CD4-positive, CD25-positive, alpha-beta regulatory T cell (primary cell): ENCODE data around the gene IDI2. TPM values are rescaled to one million over a fixed set of nuclear protein-coding genes. Genes with fewer than 3 reads are reported as not detected.
"Not testable (repeated sequence)": the region's sequence is repeated elsewhere in the genome, so short reads cannot be mapped to it uniquely, and the experiment has no call there.

ENCODE experiments used
- ATAC-seq, 2 donors: fragments of 150-1000 bp; cut with Tn5 transposase; one replicate each; pipeline ENCODE4 v1.10.0; 2021; ENCODE audit warnings: low read depth in 2 of 2, moderate number of reproducible peaks in 2 of 2, moderate library complexity in 1 of 2
- DNase-seq, 3 donors: peaks; one replicate each; pipeline versions ENCODE4 v3.0.0 to v3.0.0-alpha.2; 2012 to 2022; ENCODE audit warnings: mixed read lengths in 1 of 3
- H3K27ac ChIP-seq: one replicate; pipeline ENCODE4 v1.7.0; 2013; ENCODE audit warnings: mild to moderate bottlenecking, low read length; ENCODE audit not compliant: insufficient read depth, poor library complexity, severe bottlenecking
- H3K27me3 ChIP-seq: one replicate; pipeline ENCODE4 v1.7.0; 2013; ENCODE audit warnings: low read length; ENCODE audit not compliant: control insufficient read depth, insufficient read depth
- H3K36me3 ChIP-seq: one replicate; pipeline ENCODE4 v1.7.0; 2013; ENCODE audit warnings: mild to moderate bottlenecking, low read length, moderate library complexity; ENCODE audit not compliant: control insufficient read depth, insufficient read depth
- H3K4me1 ChIP-seq: 2 replicates; pipeline ENCODE4 v1.7.0; 2013; ENCODE audit warnings: mild to moderate bottlenecking, low read length; ENCODE audit not compliant: insufficient read depth, control insufficient read depth, poor library complexity, severe bottlenecking
- H3K4me3 ChIP-seq: one replicate; pipeline ENCODE4 v1.7.0; 2013; ENCODE audit warnings: low read depth, mild to moderate bottlenecking, low read length, moderate library complexity
- H3K9me3 ChIP-seq, 2 experiments: 1 replicate in 1 of 2; 2 replicates in 1 of 2; pipeline ENCODE4 v1.7.0; 2013; ENCODE audit warnings: low read length in 2 of 2, mild to moderate bottlenecking in 1 of 2, moderate library complexity in 1 of 2; ENCODE audit not compliant: control insufficient read depth in 2 of 2
- H3K27ac Mint-ChIP-seq, 3 donors: one replicate each; pipeline ENCODE4 v1.8.0; 2020 to 2022; ENCODE audit warnings: mild to moderate bottlenecking in 3 of 3, mixed read lengths in 3 of 3, moderate library complexity in 2 of 3
- H3K27me3 Mint-ChIP-seq: one replicate; pipeline ENCODE4 v1.8.0; 2022; ENCODE audit warnings: mild to moderate bottlenecking, mixed read lengths
- H3K36me3 Mint-ChIP-seq: one replicate; pipeline ENCODE4 v1.8.0; 2020; ENCODE audit warnings: mixed read lengths
- H3K4me1 Mint-ChIP-seq, 4 donors: one replicate each; pipeline ENCODE4 v1.8.0; 2020 to 2022; ENCODE audit warnings: mixed read lengths in 4 of 4, mild to moderate bottlenecking in 1 of 4
- H3K4me3 Mint-ChIP-seq, 4 donors: one replicate each; pipeline ENCODE4 v1.8.0; 2020 to 2022; ENCODE audit warnings: mild to moderate bottlenecking in 4 of 4, mixed read lengths in 4 of 4, moderate library complexity in 3 of 4
- H3K9me3 Mint-ChIP-seq, 7 donors: one replicate each; pipeline ENCODE4 v1.8.0; 2020 to 2022; ENCODE audit warnings: mixed read lengths in 7 of 7, mild to moderate bottlenecking in 3 of 7, moderate library complexity in 2 of 7
- polyA plus RNA-seq, 4 donors: library from polyadenylated mRNA; unstranded; fragments of 300-500 nt; fragmentation: Illumina TruSeq; gene quantifications; one replicate each; pipeline ENCODE4 v1.2.3, GENCODE V29; 2021
- total RNA-seq: library from RNA; stranded (reverse); gene quantifications from one replicate; pipeline ENCODE4 v1.2.3, GENCODE V29; 2022

The IDI2 gene
- total and polyA plus RNA-seq, 5 donors from 2014 or later: not detected

GRCh38 chr10:1020460-1020859, 5.2 kb downstream of the IDI2 start:
- H3K36me3 ChIP-seq: peaks cover 34% of the 10 kb centered on the region
- no peaks in the 10 kb centered on the region for H3K9me3 ChIP-seq
- H3K27me3 Mint-ChIP-seq: no peaks in the 10 kb centered on the region
- H3K4me3 ChIP-seq: no peak overlapping the region
- no peak overlapping the region for H3K4me3 Mint-ChIP-seq
- DNase-seq (no peak), ATAC-seq (no peak)
- H3K9me3 Mint-ChIP-seq: no peaks in the 10 kb centered on the region
- H3K27ac ChIP-seq: no peak overlapping the region
- no peaks in the 10 kb centered on the region for H3K4me1 Mint-ChIP-seq
- H3K27ac Mint-ChIP-seq: peak overlapping the region in 1 of 3 donors; percentile 56
- no peaks in the 10 kb centered on the region for H3K27me3 ChIP-seq
- no peaks in the 10 kb centered on the region for H3K4me1 ChIP-seq
- H3K36me3 Mint-ChIP-seq: peaks cover 25% of the 10 kb centered on the region

- no peak for DNase-seq
- Histone ChIP-seq H3K4me1 (no peaks in the 10 kb centered on the region), H3K4me3 (no peak overlapping the region), H3K27me3 (no peaks in the 10 kb centered on the region), H3K36me3 (peaks cover 40% of the 10 kb centered on the region), H3K9me3 (no peaks in the 10 kb centered on the region), H3K27ac (no peak overlapping the region)
- no peaks in the 10 kb centered on the region for H3K9me3 Mint-ChIP-seq
- no peaks in the 10 kb centered on the region for H3K4me1 Mint-ChIP-seq
- no peak overlapping the region for H3K27ac Mint-ChIP-seq
- ATAC-seq: no peak
- no peak overlapping the region for H3K4me3 Mint-ChIP-seq
- H3K36me3 Mint-ChIP-seq: peaks cover 31% of the 10 kb centered on the region
- H3K27me3 Mint-ChIP-seq: no peaks in the 10 kb centered on the region
These were observed 6.3 kb downstream of the IDI2 start for GRCh38 chr10:1019362-1019761.

- H3K9me3 ChIP-seq: no peaks in the 10 kb centered on the region
- Mint-ChIP-seq H3K9me3 (no peaks in the 10 kb centered on the region), H3K36me3 (peaks cover 57% of the 10 kb centered on the region), H3K27me3 (no peaks in the 10 kb centered on the region), H3K4me3 (no peak overlapping the region), H3K4me1 (peaks cover 0 to 3% (median 0%) of the 10 kb centered on the region in 4 donors), H3K27ac (no peak overlapping the region)
- H3K36me3 ChIP-seq: peaks cover 72% of the 10 kb centered on the region
- no peak for ATAC-seq
- no peaks in the 10 kb centered on the region for H3K27me3 ChIP-seq
- no peak overlapping the region for H3K27ac ChIP-seq
- DNase-seq: no peak
- H3K4me3 ChIP-seq: no peak overlapping the region
- no peaks in the 10 kb centered on the region for H3K4me1 ChIP-seq
These were observed 10.0 kb downstream of the IDI2 start for GRCh38 chr10:1015688-1016087.

- no peaks in the 10 kb centered on the region for H3K9me3 ChIP-seq
- no peak for DNase-seq
- Mint-ChIP-seq H3K36me3 (peaks cover 62% of the 10 kb centered on the region), H3K27me3 (no peaks in the 10 kb centered on the region), H3K4me3 (peak overlapping the region in 1 of 4 donors; percentile 38), H3K9me3 (peaks cover 0 to 4% (median 0%) of the 10 kb centered on the region in 7 donors), H3K4me1 (peaks cover 0 to 3% (median 2%) of the 10 kb centered on the region in 4 donors), H3K27ac (peak overlapping the region in 1 of 3 donors; percentile 25)
- H3K4me1 ChIP-seq: no peaks in the 10 kb centered on the region
- ATAC-seq: no peak
- no peaks in the 10 kb centered on the region for H3K27me3 ChIP-seq
- H3K4me3 ChIP-seq: no peak overlapping the region
- H3K27ac ChIP-seq: no peak overlapping the region
- peaks cover 84% of the 10 kb centered on the region for H3K36me3 ChIP-seq
These were observed 14.0 kb downstream of the IDI2 start for GRCh38 chr10:1011696-1012095.

- Histone ChIP-seq H3K9me3 (no peaks in the 10 kb centered on the region), H3K4me3 (no peak overlapping the region), H3K27me3 (no peaks in the 10 kb centered on the region), H3K36me3 (peaks cover 85% of the 10 kb centered on the region), H3K4me1 (no peaks in the 10 kb centered on the region), H3K27ac (no peak overlapping the region)
- peaks cover 0 to 3% (median 2%) of the 10 kb centered on the region in 4 donors for H3K4me1 Mint-ChIP-seq
- peaks cover 61% of the 10 kb centered on the region for H3K36me3 Mint-ChIP-seq
- no peak for DNase-seq
- no peak for ATAC-seq
- no peaks in the 10 kb centered on the region for H3K27me3 Mint-ChIP-seq
- H3K27ac Mint-ChIP-seq: no peak overlapping the region
- peaks cover 0 to 4% (median 0%) of the 10 kb centered on the region in 7 donors for H3K9me3 Mint-ChIP-seq
- no peak overlapping the region for H3K4me3 Mint-ChIP-seq
These were observed 15.0 kb downstream of the IDI2 start for GRCh38 chr10:1010703-1011102.

- not testable (repeated sequence) for H3K4me1 Mint-ChIP-seq, H3K27ac ChIP-seq, ATAC-seq, DNase-seq, H3K9me3 Mint-ChIP-seq, H3K27me3 ChIP-seq, H3K4me3 ChIP-seq, H3K4me3 Mint-ChIP-seq, H3K27me3 Mint-ChIP-seq, H3K27ac Mint-ChIP-seq, H3K9me3 ChIP-seq, H3K4me1 ChIP-seq
- H3K36me3 ChIP-seq: peaks cover 88% of the 10 kb centered on the region
- peaks cover 66% of the 10 kb centered on the region for H3K36me3 Mint-ChIP-seq
These were observed 15.7 kb downstream of the IDI2 start for GRCh38 chr10:1009947-1010346.

GRCh38 chr10:1009071-1009494, 16.6 kb downstream of the IDI2 start:
- Mint-ChIP-seq H3K36me3 (peaks cover 57% of the 10 kb centered on the region), H3K9me3 (peaks cover 0 to 4% (median 0%) of the 10 kb centered on the region in 7 donors), H3K4me3 (no peak overlapping the region), H3K4me1 (peaks cover 0 to 3% (median 2%) of the 10 kb centered on the region in 4 donors), H3K27me3 (no peaks in the 10 kb centered on the region), H3K27ac (peak overlapping the region in 1 of 3 donors; percentile 21)
- ATAC-seq: no peak
- Histone ChIP-seq H3K27me3 (no peaks in the 10 kb centered on the region), H3K4me3 (no peak overlapping the region), H3K27ac (no peak overlapping the region), H3K36me3 (peaks cover 88% of the 10 kb centered on the region), H3K9me3 (no peaks in the 10 kb centered on the region), H3K4me1 (no peaks in the 10 kb centered on the region)
- DNase-seq: no peak

- no peak for ATAC-seq
- DNase-seq: no peak
- Histone ChIP-seq H3K27ac (no peak overlapping the region), H3K27me3 (no peaks in the 10 kb centered on the region), H3K4me1 (no peaks in the 10 kb centered on the region), H3K36me3 (peaks cover 93% of the 10 kb centered on the region), H3K4me3 (no peak overlapping the region), H3K9me3 (peaks cover 5% of the 10 kb centered on the region in 2 experiments)
- no peaks in the 10 kb centered on the region for H3K27me3 Mint-ChIP-seq
- H3K4me1 Mint-ChIP-seq: peaks cover 0 to 12% (median 6%) of the 10 kb centered on the region in 4 donors
- H3K9me3 Mint-ChIP-seq: peaks cover 0 to 6% (median 4%) of the 10 kb centered on the region in 7 donors
- H3K36me3 Mint-ChIP-seq: peaks cover 62% of the 10 kb centered on the region
- H3K27ac Mint-ChIP-seq: no peak overlapping the region
- H3K4me3 Mint-ChIP-seq: no peak overlapping the region
These were observed 18.1 kb downstream of the IDI2 start for GRCh38 chr10:1007583-1007982.
